ENCODE measurements around the gene SPOCD1. TPM values are rescaled to one million over a fixed set of nuclear protein-coding genes. Genes with fewer than 3 reads are reported as not detected.

SPOCD1 gene
- total RNA-seq, 2 donors from 2014 or later = 2.0 to 3.1 TPM

GRCh38 chr1:31798433-31799195 is 17.2 kb downstream of the SPOCD1 start:
- H3K36me3 Mint-ChIP-seq (ENCODE audit: low read depth) = no peaks in the 10 kb centered on the region
- Histone ChIP-seq H3K9ac (ENCODE audit: extremely low read depth, low read length, poor library complexity, severe bottlenecking) (no peak overlapping the region), H3K27ac (ENCODE audit: low read depth, low read length) (no peak overlapping the region), H3K27me3 (ENCODE audit: control insufficient read depth, insufficient read depth, low read length, poor library complexity, severe bottlenecking) (no peaks in the 10 kb centered on the region), H3K9me3 (ENCODE audit: control insufficient read depth, low read length) (no peaks in the 10 kb centered on the region), H3K36me3 (ENCODE audit: control insufficient read depth, insufficient read depth, low read length) (no peaks in the 10 kb centered on the region), H3K4me1 (ENCODE audit: control insufficient read depth, insufficient read depth, low read length) (peaks cover 9% of the 10 kb centered on the region), H3K4me3 (ENCODE audit: low read length) (no peak overlapping the region)
- TF ChIP-seq CTCF (conservative IDR thresholded peaks at IDR 0.05) = no peak
- H3K27ac Mint-ChIP-seq = no peak overlapping the region
- peaks cover 2% of the 10 kb centered on the region for H3K27me3 Mint-ChIP-seq (ENCODE audit: insufficient read depth)
- H3K4me1 Mint-ChIP-seq = no peaks in the 10 kb centered on the region
- DNase-seq = no peak
- no peak overlapping the region for H3K4me3 Mint-ChIP-seq
- 74 to 77% methylated on average over 11 to 17 of the region's 17 CpGs for WGBS, 2 experiments (ENCODE audit: insufficient coverage in 1 of 2, insufficient read length in 1 of 2)
- H3K9me3 Mint-ChIP-seq = no peaks in the 10 kb centered on the region

- Histone ChIP-seq H3K27ac (ENCODE audit: low read depth, low read length) (no peak overlapping the region), H3K9me3 (ENCODE audit: control insufficient read depth, low read length) (no peaks in the 10 kb centered on the region), H3K4me1 (ENCODE audit: control insufficient read depth, insufficient read depth, low read length) (peaks cover 9% of the 10 kb centered on the region), H3K27me3 (ENCODE audit: control insufficient read depth, insufficient read depth, low read length, poor library complexity, severe bottlenecking) (no peaks in the 10 kb centered on the region), H3K9ac (ENCODE audit: extremely low read depth, low read length, poor library complexity, severe bottlenecking) (no peak overlapping the region), H3K4me3 (ENCODE audit: low read length) (no peak overlapping the region), H3K36me3 (ENCODE audit: control insufficient read depth, insufficient read depth, low read length) (no peaks in the 10 kb centered on the region)
- Mint-ChIP-seq H3K4me1 (no peaks in the 10 kb centered on the region), H3K27ac (no peak overlapping the region), H3K9me3 (no peaks in the 10 kb centered on the region), H3K27me3 (ENCODE audit: insufficient read depth) (peaks cover 2% of the 10 kb centered on the region), H3K4me3 (no peak overlapping the region), H3K36me3 (ENCODE audit: low read depth) (no peaks in the 10 kb centered on the region)
- WGBS, 2 experiments (ENCODE audit: insufficient coverage in 1 of 2, insufficient read length in 1 of 2) = 76 to 79% methylated on average over 3 to 8 of the region's 8 CpGs
- DNase-seq = no peak
- TF ChIP-seq CTCF (conservative IDR thresholded peaks at IDR 0.05) = no peak
These were observed 17.8 kb downstream of the SPOCD1 start for GRCh38 chr1:31798086-31798432.

DNA sequence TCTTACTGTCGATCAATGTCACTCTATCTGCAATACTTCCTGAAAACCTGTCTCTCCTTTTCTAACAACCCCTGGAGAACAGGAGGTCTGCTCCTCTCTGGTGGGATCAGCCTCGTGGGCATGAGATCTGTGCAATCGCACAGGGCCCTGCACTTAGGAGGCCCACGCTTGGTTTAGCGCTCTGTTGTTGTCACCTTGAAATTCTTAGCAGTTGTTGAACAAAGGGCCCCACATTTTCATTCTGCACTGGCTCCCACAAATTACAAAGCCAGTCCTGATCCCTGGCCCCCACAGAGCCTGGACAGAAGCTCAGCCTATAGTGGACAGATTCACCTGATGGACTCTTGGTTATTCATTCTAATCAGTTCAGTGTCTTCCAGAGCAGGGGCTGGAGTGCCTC is 18.6 kb downstream of the SPOCD1 start:
- Histone ChIP-seq H3K36me3 (ENCODE audit: control insufficient read depth, insufficient read depth, low read length) (no peaks in the 10 kb centered on the region), H3K27me3 (ENCODE audit: control insufficient read depth, insufficient read depth, low read length, poor library complexity, severe bottlenecking) (no peaks in the 10 kb centered on the region), H3K4me1 (ENCODE audit: control insufficient read depth, insufficient read depth, low read length) (peaks cover 9% of the 10 kb centered on the region), H3K9me3 (ENCODE audit: control insufficient read depth, low read length) (no peaks in the 10 kb centered on the region), H3K9ac (ENCODE audit: extremely low read depth, low read length, poor library complexity, severe bottlenecking) (no peak overlapping the region), H3K4me3 (ENCODE audit: low read length) (no peak overlapping the region), H3K27ac (ENCODE audit: low read depth, low read length) (no peak overlapping the region)
- no peak for TF ChIP-seq CTCF (conservative IDR thresholded peaks at IDR 0.05)
- Mint-ChIP-seq H3K9me3 (no peaks in the 10 kb centered on the region), H3K4me3 (no peak overlapping the region), H3K27me3 (ENCODE audit: insufficient read depth) (peaks cover 2% of the 10 kb centered on the region), H3K27ac (no peak overlapping the region), H3K4me1 (no peaks in the 10 kb centered on the region), H3K36me3 (ENCODE audit: low read depth) (no peaks in the 10 kb centered on the region)
- DNase-seq = no peak
- WGBS, 2 experiments (ENCODE audit: insufficient coverage in 1 of 2, insufficient read length in 1 of 2) = 87 to 95% methylated on average over 5 of the region's 5 CpGs
